Testis (tissue), 2 donors: Measurements from ENCODE around the gene TNFAIP8L2.

Source experiments
- CTCF ChIP-seq, 3 experiments: fragments of 450-650 bp in 2 of 3; fragments of 200-600 bp in 1 of 3; sonication (generic) in 1 of 3; IDR thresholded peaks; one replicate each; pipeline ENCODE4 v1.5.1; 2016 to 2019; ENCODE audit warnings: antibody characterized with exemption in 3 of 3, mild to moderate bottlenecking in 2 of 3, moderate library complexity in 1 of 3
- POLR2A ChIP-seq: fragments of 450-650 bp; IDR thresholded peaks from one replicate; pipeline ENCODE4 v1.6.1; 2017; ENCODE audit warnings: antibody characterized with exemption, mild to moderate bottlenecking, moderate library complexity

- TF ChIP-seq POLR2A (no peak), CTCF (IDR thresholded peaks at IDR 0.05) (no peak)
These were observed 9.3 kb upstream of the TNFAIP8L2 start for GRCh38 chr1:151147132-151147503.
